ENCODE results near the gene DDX49.
"Not testable (repeated sequence)": the region's sequence is repeated elsewhere in the genome, so short reads cannot be mapped to it uniquely, and the experiment has no call there.

DDX49 gene

GRCh38 chr19:18913466-18913865, 6.0 kb upstream of the DDX49 start:
- no peak for DNase-seq

- peak; percentile 24 for DNase-seq
Observed at GRCh38 chr19:18915639-18916038, 3.9 kb upstream of the DDX49 start.

GRCh38 chr19:18917593-18917992, 1.9 kb upstream of the DDX49 start:
- not testable (repeated sequence) for DNase-seq

- DNase-seq: no peak
Observed at GRCh38 chr19:18919900-18920214, 342 bp downstream of the DDX49 start.

- DNase-seq: no peak
Observed at GRCh38 chr19:18920400-18920799, 885 bp downstream of the DDX49 start.

- no peak for DNase-seq
Observed at GRCh38 chr19:18921593-18921992, 2.1 kb downstream of the DDX49 start.

- no peak for DNase-seq
Observed at GRCh38 chr19:18922228-18922985, 2.9 kb downstream of the DDX49 start.

GRCh38 chr19:18924684-18925213, 5.2 kb downstream of the DDX49 start:
- DNase-seq: no peak

- DNase-seq: no peak
Observed at GRCh38 chr19:18928018-18928805, 8.7 kb downstream of the DDX49 start.

GRCh38 chr19:18929311-18929710, 9.8 kb downstream of the DDX49 start:
- DNase-seq: no peak

- no peak for DNase-seq
Observed at GRCh38 chr19:18931316-18932162, 12.0 kb downstream of the DDX49 start.

GRCh38 chr19:18932216-18932841, 12.8 kb downstream of the DDX49 start:
- DNase-seq: peak; percentile 91

- DNase-seq: no peak
Observed at GRCh38 chr19:18933297-18933696, 13.8 kb downstream of the DDX49 start.

GRCh38 chr19:18939163-18939562, 19.6 kb downstream of the DDX49 start:
- no peak for DNase-seq

GRCh38 chr19:18939922-18940768, 20.6 kb downstream of the DDX49 start:
- no peak for DNase-seq

- DNase-seq: peak; percentile 76
Observed at GRCh38 chr19:18940769-18941627, 21.5 kb downstream of the DDX49 start, which contains the start of gene HOMER3. Gene HOMER3 (minus strand): TSS chr19:18941217. CDS start chr19:18938982, 2,235 bp downstream.

- no peak for DNase-seq
Observed at GRCh38 chr19:18941628-18942354, 22.3 kb downstream of the DDX49 start.

GRCh38 chr19:18942692-18943091, 23.2 kb downstream of the DDX49 start:
- no peak for DNase-seq

GRCh38 chr19:18943465-18943864, 23.9 kb downstream of the DDX49 start:
- DNase-seq: no peak

GRCh38 chr19:18945297-18945696, 25.8 kb downstream of the DDX49 start:
- no peak for DNase-seq

Data from activated CD4-positive, alpha-beta T cell treated with anti-CD3 and anti-CD28 coated beads, Interleukin-2, amount 50 U/mL, for 1 hour (primary cell).